ENCODE results near the gene BRD7. TPM values are rescaled to one million over a fixed set of nuclear protein-coding genes. Genes with fewer than 3 reads are reported as not detected.

BRD7 gene
- total RNA-seq, 4 donors from 2014 or later, result 38.3 to 55.9 (median 48.8) TPM

DNA sequence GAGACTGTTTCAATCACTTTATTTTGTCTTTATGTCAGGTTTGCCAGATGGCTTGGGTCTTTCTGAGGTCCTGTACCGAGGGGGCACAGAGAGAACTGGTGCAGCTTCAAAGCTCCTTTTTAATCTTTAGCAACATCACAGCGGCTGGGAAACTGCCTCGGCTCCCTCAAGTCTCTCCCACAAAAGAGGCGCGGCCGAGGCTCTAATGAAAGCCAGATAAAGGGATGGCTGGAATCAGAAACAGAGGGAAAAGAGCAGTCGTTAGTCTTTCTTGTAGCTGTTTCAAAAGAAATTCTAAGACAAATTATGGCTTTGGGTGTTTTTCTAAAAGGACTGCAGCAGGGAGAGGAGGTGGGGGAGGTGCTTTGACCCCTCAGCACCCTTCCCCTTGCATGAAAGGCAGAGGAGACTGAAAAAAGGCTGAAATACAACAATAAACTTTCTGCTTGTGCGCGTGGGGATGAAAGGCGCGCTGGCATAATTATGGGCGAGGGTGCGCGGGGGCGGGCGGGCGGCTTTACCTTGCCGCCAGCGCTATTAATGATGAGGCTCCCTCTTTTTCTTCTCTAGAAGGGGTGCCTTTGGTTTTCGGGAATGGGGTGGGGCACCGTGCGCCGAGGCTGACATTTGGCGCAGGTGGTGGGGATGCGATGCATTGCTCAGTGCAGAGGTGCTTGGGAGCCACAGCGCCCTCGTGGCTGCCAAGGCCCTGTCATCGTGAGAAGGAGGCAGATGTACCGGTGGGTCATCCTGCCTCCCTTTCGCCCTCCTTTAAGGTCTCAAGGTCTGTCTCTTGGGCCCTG is 22.3 kb upstream of the BRD7 start:
- no peak overlapping the region for H3K4me3 ChIP-seq
- peaks cover 0 to 7% (median 3%) of the 10 kb centered on the region in 3 donors for H3K27me3 ChIP-seq
- ATAC-seq, result no peak

DNA sequence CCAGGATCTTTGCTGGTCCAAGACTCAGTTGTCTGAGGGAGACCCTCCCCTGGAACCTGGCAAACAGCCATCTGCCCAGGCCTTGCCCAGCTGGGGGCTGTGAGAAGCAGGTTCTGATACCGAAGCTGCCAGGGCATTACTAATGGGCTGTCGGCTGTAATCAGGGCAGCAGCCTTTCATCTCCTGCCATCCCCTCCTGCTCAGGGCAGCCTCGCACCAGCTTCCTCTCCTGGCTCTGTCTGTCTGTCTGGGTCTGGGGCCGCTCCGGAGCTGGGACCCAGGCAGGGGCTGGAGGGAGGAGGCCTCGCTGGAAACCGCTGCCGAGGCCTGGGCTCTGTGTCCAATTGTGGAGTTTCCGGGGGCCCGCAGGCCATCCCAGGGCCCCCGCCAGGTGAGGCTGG is 21.6 kb upstream of the BRD7 start:
- H3K36me3 ChIP-seq, result no peaks in the 10 kb centered on the region
- H3K27me3 ChIP-seq, result peaks cover 0 to 8% (median 3%) of the 10 kb centered on the region in 3 donors
- ATAC-seq, result no peak
- in situ Hi-C loops (cut with MboI; ENCODE audit: low sequenced_read_pairs in 4 of 4) (loop anchor here in 1 of 4 donors (25.0 kb wide), 1 partner anchor 422 kb away; no protein-coding TSS in a partner anchor), intact Hi-C loops (cut with DNase I; ENCODE audit: low total_unique reads) (no loop called here)
- H3K9me3 ChIP-seq, result no peaks in the 10 kb centered on the region
- no peaks in the 10 kb centered on the region for H3K4me1 ChIP-seq
- no peak overlapping the region for H3K27ac ChIP-seq
- TF ChIP-seq, protein P1, sequence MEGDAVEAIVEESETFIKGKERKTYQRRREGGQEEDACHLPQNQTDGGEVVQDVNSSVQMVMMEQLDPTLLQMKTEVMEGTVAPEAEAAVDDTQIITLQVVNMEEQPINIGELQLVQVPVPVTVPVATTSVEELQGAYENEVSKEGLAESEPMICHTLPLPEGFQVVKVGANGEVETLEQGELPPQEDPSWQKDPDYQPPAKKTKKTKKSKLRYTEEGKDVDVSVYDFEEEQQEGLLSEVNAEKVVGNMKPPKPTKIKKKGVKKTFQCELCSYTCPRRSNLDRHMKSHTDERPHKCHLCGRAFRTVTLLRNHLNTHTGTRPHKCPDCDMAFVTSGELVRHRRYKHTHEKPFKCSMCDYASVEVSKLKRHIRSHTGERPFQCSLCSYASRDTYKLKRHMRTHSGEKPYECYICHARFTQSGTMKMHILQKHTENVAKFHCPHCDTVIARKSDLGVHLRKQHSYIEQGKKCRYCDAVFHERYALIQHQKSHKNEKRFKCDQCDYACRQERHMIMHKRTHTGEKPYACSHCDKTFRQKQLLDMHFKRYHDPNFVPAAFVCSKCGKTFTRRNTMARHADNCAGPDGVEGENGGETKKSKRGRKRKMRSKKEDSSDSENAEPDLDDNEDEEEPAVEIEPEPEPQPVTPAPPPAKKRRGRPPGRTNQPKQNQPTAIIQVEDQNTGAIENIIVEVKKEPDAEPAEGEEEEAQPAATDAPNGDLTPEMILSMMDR (IDR thresholded peaks at IDR 0.05 in 4 of 5, conservative IDR thresholded peaks at IDR 0.05 in 1 of 5), result no peak
- no peak for TF ChIP-seq POLR2A (IDR thresholded peaks at IDR 0.05)
- H3K4me3 ChIP-seq, result no peak overlapping the region
- no peak for DNase-seq

More for the DNA sequence above, 22.3 kb upstream of the BRD7 start:
- Histone ChIP-seq H3K4me1 (no peaks in the 10 kb centered on the region), H3K9me3 (no peaks in the 10 kb centered on the region), H3K27ac (no peak overlapping the region), H3K36me3 (no peaks in the 10 kb centered on the region)
- intact Hi-C loops (cut with DNase I; ENCODE audit: low total_unique reads) (no loop called here), in situ Hi-C loops (cut with MboI; ENCODE audit: low sequenced_read_pairs in 4 of 4) (loop anchor here in 1 of 4 donors (25.0 kb wide), 1 partner anchor 421 kb away; no protein-coding TSS in a partner anchor)
- no peak for TF ChIP-seq POLR2A (IDR thresholded peaks at IDR 0.05)
- TF ChIP-seq, protein P1 (IDR thresholded peaks at IDR 0.05 in 4 of 5, conservative IDR thresholded peaks at IDR 0.05 in 1 of 5), result no peak
- DNase-seq, result no peak

DNA sequence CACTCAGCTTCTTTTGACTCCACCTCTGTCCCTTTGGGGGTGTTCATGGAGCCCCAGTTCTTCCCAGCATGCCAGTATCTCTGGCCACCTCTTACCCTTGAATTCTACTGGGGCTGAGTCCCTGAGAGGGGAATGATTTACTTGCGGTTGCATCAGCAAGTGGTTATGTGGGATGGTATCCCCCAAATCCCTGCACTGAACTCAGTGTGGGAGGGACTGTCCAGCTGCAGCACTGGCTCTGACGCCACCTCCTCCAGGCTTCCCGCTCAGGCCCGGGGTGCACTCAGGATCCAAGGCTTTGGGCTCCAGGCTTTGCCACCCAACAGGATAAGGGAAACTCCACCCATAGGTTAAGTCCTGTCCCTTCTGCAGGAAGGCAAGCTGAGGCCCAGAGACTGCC is 21.1 kb upstream of the BRD7 start:
- in situ Hi-C loops (cut with MboI; ENCODE audit: low sequenced_read_pairs in 4 of 4) (loop anchor here in 1 of 4 donors (25.0 kb wide), 1 partner anchor 422 kb away; no protein-coding TSS in a partner anchor), intact Hi-C loops (cut with DNase I; ENCODE audit: low total_unique reads) (no loop called here)
- Histone ChIP-seq H3K36me3 (no peaks in the 10 kb centered on the region), H3K4me3 (no peak overlapping the region), H3K27ac (no peak overlapping the region), H3K4me1 (no peaks in the 10 kb centered on the region), H3K9me3 (no peaks in the 10 kb centered on the region), H3K27me3 (peaks cover 0 to 8% (median 3%) of the 10 kb centered on the region in 3 donors)
- no peak for ATAC-seq
- DNase-seq, result no peak
- TF ChIP-seq, protein P1 (IDR thresholded peaks at IDR 0.05 in 4 of 5, conservative IDR thresholded peaks at IDR 0.05 in 1 of 5), result no peak
- no peak for TF ChIP-seq POLR2A (IDR thresholded peaks at IDR 0.05)

DNA sequence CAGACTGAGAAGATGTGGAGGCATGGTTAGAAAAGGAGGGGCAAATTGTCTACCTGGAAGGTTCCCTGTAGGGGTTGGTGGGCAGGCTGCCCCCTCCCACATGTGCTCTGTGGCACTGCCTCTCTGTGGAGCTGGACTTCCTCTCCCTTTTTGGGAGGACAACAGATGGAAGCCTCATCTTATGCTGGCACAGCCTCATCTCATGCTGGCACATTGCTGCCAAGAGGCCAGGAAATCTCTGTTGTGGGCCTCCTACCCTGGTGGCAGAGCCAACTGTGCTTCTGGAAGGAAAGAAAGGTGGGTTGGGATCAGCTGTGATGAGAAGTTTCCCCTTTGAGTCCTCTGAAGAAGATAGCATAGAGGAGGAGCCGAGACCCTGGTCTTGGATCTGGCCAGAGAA is 19.7 kb upstream of the BRD7 start:
- Histone ChIP-seq H3K27ac (no peak overlapping the region), H3K27me3 (peaks cover 0 to 8% (median 3%) of the 10 kb centered on the region in 3 donors), H3K36me3 (no peaks in the 10 kb centered on the region), H3K4me1 (no peaks in the 10 kb centered on the region), H3K9me3 (no peaks in the 10 kb centered on the region), H3K4me3 (no peak overlapping the region)
- TF ChIP-seq, protein P1 (IDR thresholded peaks at IDR 0.05 in 4 of 5, conservative IDR thresholded peaks at IDR 0.05 in 1 of 5), result no peak
- TF ChIP-seq POLR2A (IDR thresholded peaks at IDR 0.05), result no peak
- no peak for ATAC-seq
- intact Hi-C loops (cut with DNase I; ENCODE audit: low total_unique reads), result no loop called here
- DNase-seq, result no peak
- in situ Hi-C loops (cut with MboI; ENCODE audit: low sequenced_read_pairs in 4 of 4), result loop anchor here in 1 of 4 donors (25.0 kb wide), 1 partner anchor 424 kb away; no protein-coding TSS in a partner anchor

All from gastrocnemius medialis (tissue), 4 donors.